Ovary (tissue), 9 donors: ENCODE results near the gene ACSF3. TPM values are rescaled to one million over a fixed set of nuclear protein-coding genes. Genes with fewer than 3 reads are reported as not detected.

Experiments used
- DNase-seq, 5 donors: peaks; one replicate each; pipeline ENCODE4 v3.0.0-alpha.2; 2019 to 2020
- H3K27ac ChIP-seq, 2 donors: fragments of 200-600 bp; one replicate each; pipeline versions ENCODE4 v1.5.1 to v1.8.0; 2019 to 2022
- H3K27me3 ChIP-seq: fragments of 200-600 bp; one replicate; pipeline ENCODE4 v1.8.0; 2022
- H3K36me3 ChIP-seq: fragments of 200-600 bp; sonication (generic); one replicate; pipeline ENCODE4 v1.5.1; 2019
- H3K4me1 ChIP-seq: one replicate; pipeline ENCODE4 v1.8.1; 2013; ENCODE audit warnings: mild to moderate bottlenecking, moderate library complexity; ENCODE audit not compliant: insufficient read depth
- H3K4me3 ChIP-seq: fragments of 200-600 bp; sonication (generic); one replicate; pipeline ENCODE4 v1.5.1; 2017
- H3K9me3 ChIP-seq, 2 donors: fragments of 200-600 bp in 1 of 2; sonication (generic) in 1 of 2; one replicate each; pipeline versions ENCODE4 v1.5.1 to v1.8.1; 2013 to 2019; ENCODE audit warnings: mild to moderate bottlenecking in 1 of 2, moderate library complexity in 1 of 2
- CTCF ChIP-seq, 3 donors: fragments of 450-650 bp in 2 of 3; fragments of 200-600 bp in 1 of 3; IDR thresholded peaks; one replicate each; pipeline versions ENCODE4 v1.5.1 to v1.8.0; 2016 to 2022; ENCODE audit warnings: antibody characterized with exemption in 3 of 3, mild to moderate bottlenecking in 1 of 3
- EP300 ChIP-seq: sonication (generic); formaldehyde crosslinking; IDR thresholded peaks from one replicate; pipeline ENCODE4 v1.6.1; 2017; ENCODE audit warnings: antibody characterized with exemption
- POLR2A ChIP-seq: fragments of 450-650 bp; IDR thresholded peaks from one replicate; pipeline ENCODE4 v1.6.1; 2017; ENCODE audit warnings: antibody characterized with exemption, mild to moderate bottlenecking, moderate library complexity
- WGBS, 3 donors: extraction: QIAGEN DNeasy Blood & Tissue Kit in 1 of 3; methylation state at CpG; one replicate each; pipeline versions ENCODE4 v1.1.5 to v1.1.7; 2013 to 2017; 5-methylcytosine and 5-hydroxymethylcytosine counted together
- intact Hi-C, 4 donors: fragments of 100-400 bp; cut with DNase I; formaldehyde crosslinking; loops; one replicate each; pipeline versions ENCODE4 v1.11.0 to v1.15.1; 2022 to 2023
- polyA plus RNA-seq, 2 donors: library from polyadenylated mRNA; stranded (reverse); fragments of 200-250 nt in 1 of 2; fragments of 350-450 nt in 1 of 2; fragmentation: Illumina TruSeq in 1 of 2; extraction: RNeasy Lipid Tissue Mini Kit (QIAGEN cat#74804) in 1 of 2; gene quantifications; one replicate each; pipeline ENCODE4 v1.2.3, GENCODE V29; 2013 to 2014
- total RNA-seq, 7 donors: library from RNA; depleted of rRNA in 2 of 7; stranded (reverse); fragments of >200 nt in 2 of 7; fragmentation: NEBNext Ultra II Directional in 3 of 7; extraction: Animal tissue kit (Norgen Biotek cat#: 25700) in 3 of 7; gene quantifications; one replicate each; pipeline versions ENCODE4 v1.1.0 to v1.2.4, GENCODE V29; 2016 to 2023
- donor health status: DM: no; HTN: no; CAD: no; lungs with moderate emphysema.
- donor health status: DM: no; HTN: no; CAD: no.
- donor health status: Bipolar disorder and iron deficiency.
- donor health status: DM: yes; HTN: yes; CAD: no.
- donor health status: DM: no; HTN: no; CAD: no.
- donor health status: DM: yes; HTN: yes; CAD: no.

Gene ACSF3
- total and polyA plus RNA-seq, 9 donors = 16.2 to 40.9 (median 28.0) TPM

DNA sequence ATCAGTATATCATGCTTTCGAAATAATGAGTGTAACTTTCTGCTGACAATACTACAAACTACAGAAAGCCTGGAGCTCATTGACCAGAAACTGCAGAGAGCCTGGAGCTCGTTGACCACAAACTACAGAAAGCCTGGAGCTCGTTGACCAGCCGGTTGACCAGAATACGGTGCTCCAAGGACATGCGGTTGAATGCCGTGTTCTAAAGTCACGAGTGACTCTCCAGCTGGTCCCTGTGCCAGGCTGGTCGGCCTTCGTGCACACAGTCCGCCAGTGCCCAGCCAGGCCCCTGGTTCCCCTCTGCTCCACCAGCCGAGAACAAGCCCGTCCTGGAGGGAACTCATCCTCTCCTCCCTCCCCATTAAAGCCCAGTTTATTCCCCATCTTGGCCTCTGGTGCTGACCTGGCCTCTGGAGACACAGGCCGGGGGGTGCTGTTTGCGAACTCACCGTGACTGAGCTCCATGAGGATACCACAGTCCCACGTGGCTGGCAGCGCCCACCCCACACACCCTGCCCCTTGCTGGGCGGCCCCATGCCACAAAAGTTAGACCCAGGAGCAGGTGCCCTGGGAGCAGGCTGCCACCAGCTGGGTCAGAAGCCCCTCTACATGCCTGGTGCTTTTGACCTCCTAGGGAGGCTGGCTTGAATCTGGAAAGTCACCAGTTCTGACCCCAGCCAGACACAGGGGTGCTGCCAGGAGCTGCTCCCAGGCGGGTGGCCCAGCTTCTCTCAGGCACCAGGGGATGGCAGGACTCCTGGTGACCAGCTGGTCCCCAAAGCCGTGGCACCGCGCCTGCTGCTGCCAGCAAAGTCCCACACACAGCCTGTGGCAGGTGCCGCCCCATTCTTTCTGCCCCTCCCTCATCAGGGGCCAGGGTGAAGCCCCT lies 62.4 kb downstream of the ACSF3 start:
- no peak for DNase-seq
- TF ChIP-seq CTCF (IDR thresholded peaks at IDR 0.05) = no peak
- TF ChIP-seq EP300 = no peak
- no peak for TF ChIP-seq POLR2A

DNA sequence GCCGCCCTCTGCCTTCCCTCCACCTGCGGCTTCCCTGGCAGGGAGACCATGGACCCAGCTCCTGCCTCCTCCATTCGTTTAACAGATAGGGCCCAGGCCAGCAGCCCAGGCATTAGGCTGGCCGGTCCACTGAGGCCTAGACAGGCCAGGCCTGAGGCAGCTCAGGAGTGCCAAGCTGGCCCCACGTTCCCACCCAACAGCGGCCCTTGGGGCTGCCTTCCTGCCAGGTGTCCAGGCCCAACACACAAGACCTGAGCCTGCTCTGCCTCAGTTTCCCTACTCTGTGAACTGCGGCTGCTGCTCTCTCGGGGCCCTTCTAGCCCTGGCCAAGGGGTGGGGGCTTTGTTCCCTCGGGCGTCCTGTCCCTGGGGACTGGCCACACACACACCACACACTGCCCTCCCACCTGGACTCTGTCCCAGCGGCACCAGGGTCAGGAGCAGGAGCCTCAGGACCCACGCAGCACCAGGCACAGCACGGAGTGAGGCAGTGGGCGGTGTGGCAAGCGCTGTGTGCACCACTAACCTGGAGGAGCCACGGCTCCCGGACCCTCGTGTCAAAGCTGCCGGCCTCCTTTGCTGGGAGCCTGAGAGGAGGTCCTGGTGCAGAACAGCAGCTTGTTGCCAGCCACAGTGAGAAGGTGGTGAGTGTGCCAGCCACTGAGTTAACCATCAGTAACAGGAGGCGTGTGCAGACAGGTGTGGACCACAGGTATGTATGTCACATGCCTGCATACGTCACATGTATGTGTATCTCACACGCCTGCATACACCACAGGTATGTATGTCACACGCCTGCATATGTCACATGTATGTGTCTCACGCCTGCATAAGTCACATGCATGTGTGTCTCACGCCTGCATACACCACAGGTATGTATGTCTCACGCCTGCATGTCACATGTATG lies 63.3 kb downstream of the ACSF3 start:
- no peak overlapping the region for H3K4me3 ChIP-seq
- DNase-seq = no peak
- 60 to 71% (median 68%) methylated on average over 24 to 26 of the region's 26 CpGs for WGBS, 3 donors
- TF ChIP-seq CTCF (IDR thresholded peaks at IDR 0.05) (no peak), EP300 (no peak), POLR2A (no peak)
- no peaks in the 10 kb centered on the region for H3K9me3 ChIP-seq
- H3K27ac ChIP-seq = no peak overlapping the region
- H3K4me1 ChIP-seq = peaks cover 12% of the 10 kb centered on the region
- H3K27me3 ChIP-seq = no peaks in the 10 kb centered on the region
- no peaks in the 10 kb centered on the region for H3K36me3 ChIP-seq
- intact Hi-C loops = no loop called here

More for the DNA sequence above, 62.4 kb downstream of the ACSF3 start:
- Histone ChIP-seq H3K27ac (no peak overlapping the region), H3K9me3 (no peaks in the 10 kb centered on the region), H3K36me3 (no peaks in the 10 kb centered on the region), H3K27me3 (no peaks in the 10 kb centered on the region), H3K4me1 (peaks cover 12% of the 10 kb centered on the region), H3K4me3 (no peak overlapping the region)
- WGBS, 3 donors = 44 to 62% (median 52%) methylated on average over 24 of the region's 24 CpGs
- intact Hi-C loops = no loop called here

DNA sequence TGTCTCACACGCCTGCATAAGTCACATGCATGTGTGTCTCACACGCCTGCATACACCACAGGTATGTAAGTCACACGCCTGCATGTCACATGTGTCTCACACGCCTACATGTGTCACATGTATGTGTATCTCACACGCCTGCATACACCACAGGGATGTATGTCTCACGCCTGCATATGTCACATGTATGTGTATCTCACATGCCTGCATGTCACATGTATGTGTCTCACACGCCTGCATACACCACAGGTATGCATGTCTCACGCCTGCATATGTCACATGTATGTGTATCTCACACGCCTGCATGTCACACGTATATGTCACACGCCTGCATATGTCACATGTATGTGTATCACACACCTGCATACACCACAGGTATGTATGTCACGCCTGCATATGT lies 64.1 kb downstream of the ACSF3 start:
- 83 to 94% (median 90%) methylated on average over 12 of the region's 12 CpGs for WGBS, 3 donors
- no peak for DNase-seq
- Histone ChIP-seq H3K4me3 (no peak overlapping the region), H3K4me1 (peaks cover 12% of the 10 kb centered on the region), H3K27me3 (no peaks in the 10 kb centered on the region), H3K36me3 (no peaks in the 10 kb centered on the region), H3K27ac (no peak overlapping the region), H3K9me3 (no peaks in the 10 kb centered on the region)
- intact Hi-C loops = no loop called here
- TF ChIP-seq POLR2A (no peak), EP300 (no peak), CTCF (IDR thresholded peaks at IDR 0.05) (no peak)

DNA sequence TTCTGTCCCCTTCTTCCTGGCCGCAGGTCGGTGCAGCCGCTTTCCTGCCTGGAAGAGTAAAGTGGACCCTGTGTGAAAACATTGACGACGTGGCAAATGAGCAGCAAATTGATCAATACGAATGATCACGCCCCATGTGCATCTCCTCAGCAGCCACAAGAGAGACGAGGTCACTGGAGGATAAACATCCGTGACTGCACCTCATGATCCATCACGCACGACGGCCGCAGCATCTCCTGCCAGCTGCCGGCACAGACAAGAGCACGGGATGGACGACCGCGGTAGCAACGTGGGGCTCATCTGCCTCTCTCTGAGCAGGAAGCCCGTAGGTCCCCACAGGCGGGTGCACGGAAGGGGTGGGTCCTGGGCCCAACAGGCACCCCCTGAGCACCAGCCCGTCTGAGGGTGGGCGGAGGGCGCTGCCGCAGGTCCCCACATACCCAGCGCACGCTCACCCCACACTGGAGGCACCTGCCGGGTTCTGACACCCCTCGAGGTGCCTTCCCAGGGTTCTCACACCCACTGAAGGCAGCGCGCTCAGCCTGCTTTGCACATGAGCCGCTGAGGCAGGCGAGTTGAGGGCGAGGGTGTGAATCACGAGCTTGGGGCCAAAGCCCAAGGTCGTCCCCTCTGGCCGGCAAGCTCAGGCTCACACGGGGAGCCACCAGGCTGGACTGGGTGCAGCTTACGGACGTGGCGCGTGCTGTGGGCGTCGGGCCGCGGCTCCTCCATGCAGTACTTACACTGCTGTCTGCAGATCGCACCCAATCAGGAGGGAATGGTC lies 65.6 kb downstream of the ACSF3 start:
- Histone ChIP-seq H3K4me3 (no peak overlapping the region), H3K9me3 (no peaks in the 10 kb centered on the region), H3K27me3 (no peaks in the 10 kb centered on the region), H3K27ac (no peak overlapping the region), H3K36me3 (no peaks in the 10 kb centered on the region), H3K4me1 (peaks cover 12% of the 10 kb centered on the region)
- DNase-seq = no peak
- no peak for TF ChIP-seq POLR2A
- no peak for TF ChIP-seq CTCF (IDR thresholded peaks at IDR 0.05)
- no peak for TF ChIP-seq EP300
- intact Hi-C loops = no loop called here
- WGBS, 3 donors = 71 to 78% (median 72%) methylated on average over 44 to 48 of the region's 48 CpGs
